Raji (cell line): Measurements from ENCODE around the gene IL23R.

ENCODE experiments used
- POLR2A ChIP-seq: IDR thresholded peaks from 2 replicates; pipeline ENCODE4 v1.6.1; 2011; ENCODE audit warnings: low read depth, low read length, control low read depth; ENCODE audit not compliant: insufficient read depth

IL23R gene

GRCh38 chr1:67294836-67295617, 128.8 kb downstream of the IL23R start:
- TF ChIP-seq POLR2A: no peak

DNA sequence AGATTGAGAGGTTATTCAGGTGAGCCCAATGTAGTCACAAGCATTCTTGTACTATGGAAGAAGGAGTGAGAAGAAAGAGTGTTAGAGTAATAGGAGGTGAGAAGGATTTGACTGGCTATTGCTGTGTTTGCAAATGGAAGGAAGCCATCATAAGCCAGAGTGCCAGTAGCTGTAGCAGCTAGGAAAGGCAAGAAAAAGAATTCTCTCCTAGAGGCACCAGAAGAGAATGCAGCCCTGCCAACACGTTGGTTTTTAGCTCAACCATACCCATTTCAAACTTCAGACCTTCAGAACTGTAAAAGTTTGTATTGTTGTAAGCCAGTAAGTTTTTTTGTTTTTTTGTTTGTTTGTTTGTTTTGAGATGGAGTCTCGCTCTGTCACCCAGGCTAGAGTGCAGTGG, 132.5 kb downstream of the IL23R start:
- TF ChIP-seq POLR2A: no peak

GRCh38 chr1:67299296-67299695, 133.0 kb downstream of the IL23R start:
- no peak for TF ChIP-seq POLR2A

- TF ChIP-seq POLR2A: no peak
Measured at GRCh38 chr1:67300561-67300960, 134.3 kb downstream of the IL23R start.

DNA sequence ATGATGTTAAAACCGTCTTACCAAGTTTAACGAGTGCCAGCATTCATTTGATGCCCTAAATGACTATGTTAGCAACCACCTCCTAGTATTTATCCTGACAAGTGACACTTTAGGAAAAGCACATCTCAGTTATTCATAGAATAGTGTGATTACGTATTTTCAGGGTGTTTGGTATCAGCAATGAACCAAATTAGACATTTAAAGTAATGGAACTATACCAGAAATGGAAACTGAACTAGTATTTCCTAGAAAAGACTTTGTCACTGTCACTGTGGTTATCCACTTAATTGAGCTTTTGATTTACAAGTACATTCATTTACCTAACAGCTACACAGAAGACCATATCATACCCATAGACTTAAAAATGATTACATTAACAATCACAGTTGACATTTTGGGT, 137.8 kb downstream of the IL23R start:
- no peak for TF ChIP-seq POLR2A

- no peak for TF ChIP-seq POLR2A
Measured at GRCh38 chr1:67306547-67306946, 140.3 kb downstream of the IL23R start.

- no peak for TF ChIP-seq POLR2A
Measured at GRCh38 chr1:67307251-67308060, 141.2 kb downstream of the IL23R start, which contains the start of gene IL12RB2. TSS of gene IL12RB2 (plus strand) at chr1:67307873. CDS start at chr1:67320369, 12,496 bp downstream.

GRCh38 chr1:67308136-67308535, 141.9 kb downstream of the IL23R start:
- TF ChIP-seq POLR2A: no peak
